Stimulated activated naive CD8-positive, alpha-beta T cell treated with anti-CD3 and anti-CD28 coated beads, Interleukin-15, Interleukin-2, amounts not matched to agents 100 ng/mL and 50 ng/mL, for 24 hours (primary cell): ENCODE results near the gene GUCA1A.
"Not testable (repeated sequence)": the region's sequence is repeated elsewhere in the genome, so short reads cannot be mapped to it uniquely, and the experiment has no call there.

Experiments used
- H3K27ac Mint-ChIP-seq: one replicate; pipeline ENCODE4 v1.8.0; 2021; ENCODE audit warnings: mild to moderate bottlenecking, mixed read lengths
- H3K27me3 Mint-ChIP-seq: one replicate; pipeline ENCODE4 v1.8.0; 2021; ENCODE audit warnings: mixed read lengths
- H3K36me3 Mint-ChIP-seq: one replicate; pipeline ENCODE4 v1.8.0; 2021; ENCODE audit warnings: low read depth, mixed read lengths
- H3K4me1 Mint-ChIP-seq: one replicate; pipeline ENCODE4 v1.8.0; 2021; ENCODE audit warnings: low read depth, mixed read lengths
- H3K4me3 Mint-ChIP-seq: one replicate; pipeline ENCODE4 v1.8.0; 2021; ENCODE audit warnings: mild to moderate bottlenecking, mixed read lengths
- H3K9me3 Mint-ChIP-seq: one replicate; pipeline ENCODE4 v1.8.0; 2021; ENCODE audit warnings: mixed read lengths

The GUCA1A gene

GRCh38 chr6:42138630-42139619, 34.2 kb upstream of the GUCA1A start:
- Mint-ChIP-seq H3K9me3 (no peaks in the 10 kb centered on the region), H3K36me3 (no peaks in the 10 kb centered on the region), H3K4me1 (peaks cover 22% of the 10 kb centered on the region), H3K4me3 (no peak overlapping the region), H3K27me3 (peaks cover 36% of the 10 kb centered on the region), H3K27ac (no peak overlapping the region)

- no peaks in the 10 kb centered on the region for H3K36me3 Mint-ChIP-seq
- no peaks in the 10 kb centered on the region for H3K9me3 Mint-ChIP-seq
- H3K4me1 Mint-ChIP-seq = peaks cover 22% of the 10 kb centered on the region
- no peak overlapping the region for H3K27ac Mint-ChIP-seq
- H3K4me3 Mint-ChIP-seq = no peak overlapping the region
- H3K27me3 Mint-ChIP-seq = peaks cover 39% of the 10 kb centered on the region
Measured at GRCh38 chr6:42140032-42140431, 33.1 kb upstream of the GUCA1A start.

GRCh38 chr6:42140756-42141602, 32.2 kb upstream of the GUCA1A start:
- Mint-ChIP-seq H3K4me3 (no peak overlapping the region), H3K36me3 (no peaks in the 10 kb centered on the region), H3K27me3 (peaks cover 39% of the 10 kb centered on the region), H3K4me1 (peaks cover 22% of the 10 kb centered on the region), H3K27ac (no peak overlapping the region), H3K9me3 (no peaks in the 10 kb centered on the region)

- Mint-ChIP-seq H3K27ac (no peak overlapping the region), H3K36me3 (no peaks in the 10 kb centered on the region), H3K4me1 (peaks cover 18% of the 10 kb centered on the region), H3K4me3 (no peak overlapping the region), H3K9me3 (no peaks in the 10 kb centered on the region), H3K27me3 (peaks cover 39% of the 10 kb centered on the region)
Measured at GRCh38 chr6:42141603-42142117, 31.5 kb upstream of the GUCA1A start.

DNA sequence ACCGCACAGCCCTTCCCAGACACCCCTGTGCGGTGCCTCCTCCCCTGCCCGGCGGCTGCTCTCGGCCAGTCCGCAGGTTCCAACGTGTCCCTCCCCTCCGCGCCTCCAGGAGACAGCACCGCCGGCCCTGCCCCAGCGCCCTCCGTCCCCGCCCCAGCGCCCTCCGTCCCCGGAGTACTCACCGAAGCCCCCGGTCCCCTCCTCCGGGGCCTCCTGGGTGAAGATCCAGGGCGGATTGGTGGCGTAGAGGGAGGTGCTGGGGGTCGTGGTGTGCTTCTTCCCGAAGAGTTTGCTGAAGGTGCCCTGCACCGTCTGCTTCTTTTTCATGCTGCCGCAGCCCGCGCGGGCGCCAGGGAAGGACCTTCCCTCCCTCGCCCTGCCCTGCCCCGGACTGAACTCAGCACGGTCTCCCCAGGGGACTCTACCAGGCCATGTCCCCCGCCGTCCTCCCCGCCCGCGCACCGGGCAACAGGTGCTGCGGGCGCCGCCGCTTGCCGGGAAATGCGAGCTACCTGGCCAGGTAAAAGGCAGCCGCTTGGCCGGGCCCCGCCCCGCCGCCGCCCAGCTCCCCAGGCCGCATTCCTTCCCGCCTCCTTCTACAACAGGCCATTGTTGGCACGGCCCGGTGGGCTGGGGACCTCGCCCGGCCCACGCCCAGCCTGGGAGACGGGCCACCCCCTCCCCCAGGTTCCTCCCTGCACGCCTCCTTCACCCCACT, 30.9 kb upstream of the GUCA1A start, which contains the start of gene C6orf132:
Gene C6orf132, minus strand, starts transcription at position 503 of the 718 bp plus-strand sequence. Its CDS starts 176 bp downstream, at position 327.
- H3K27ac Mint-ChIP-seq = no peak within 1 kb of the TSS
- H3K27me3 Mint-ChIP-seq = peaks cover 39% of the 10 kb centered on the region
- H3K9me3 Mint-ChIP-seq = no peaks in the 10 kb centered on the region
- H3K4me1 Mint-ChIP-seq = peaks cover 12% of the 10 kb centered on the region
- H3K36me3 Mint-ChIP-seq = no peaks in the 10 kb centered on the region
- peak within 1 kb of the TSS; percentile 64 for H3K4me3 Mint-ChIP-seq

DNA sequence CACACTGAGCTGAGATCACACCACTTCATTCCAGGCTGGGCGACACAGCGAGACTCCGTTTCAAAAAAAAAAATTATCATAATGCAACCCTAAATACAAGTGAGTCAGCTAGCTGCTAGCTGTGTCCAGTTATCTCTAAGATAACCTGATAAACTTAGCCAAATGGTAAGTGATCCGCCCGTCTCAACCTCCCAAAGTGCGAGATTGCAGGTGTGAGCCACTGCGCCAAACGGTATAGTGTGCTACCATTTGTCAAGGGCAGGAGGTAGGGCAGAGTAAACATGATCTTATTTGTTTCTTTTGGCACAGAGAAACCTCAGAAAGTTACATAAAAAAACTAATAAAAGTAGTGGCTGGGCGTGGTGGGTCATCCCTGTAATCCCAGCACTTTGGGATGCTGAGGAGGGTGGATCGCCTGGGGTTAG, 26.0 kb upstream of the GUCA1A start:
- no peak overlapping the region for H3K4me3 Mint-ChIP-seq
- no peaks in the 10 kb centered on the region for H3K36me3 Mint-ChIP-seq
- H3K9me3 Mint-ChIP-seq = no peaks in the 10 kb centered on the region
- peaks cover 5% of the 10 kb centered on the region for H3K4me1 Mint-ChIP-seq
- H3K27ac Mint-ChIP-seq = no peak overlapping the region
- peaks cover 17% of the 10 kb centered on the region for H3K27me3 Mint-ChIP-seq

- Mint-ChIP-seq H3K4me1 (no peaks in the 10 kb centered on the region), H3K27ac (no peak overlapping the region), H3K27me3 (peaks cover 12% of the 10 kb centered on the region), H3K9me3 (no peaks in the 10 kb centered on the region), H3K4me3 (no peak overlapping the region), H3K36me3 (no peaks in the 10 kb centered on the region)
Measured at GRCh38 chr6:42148058-42148457, 25.1 kb upstream of the GUCA1A start.

DNA sequence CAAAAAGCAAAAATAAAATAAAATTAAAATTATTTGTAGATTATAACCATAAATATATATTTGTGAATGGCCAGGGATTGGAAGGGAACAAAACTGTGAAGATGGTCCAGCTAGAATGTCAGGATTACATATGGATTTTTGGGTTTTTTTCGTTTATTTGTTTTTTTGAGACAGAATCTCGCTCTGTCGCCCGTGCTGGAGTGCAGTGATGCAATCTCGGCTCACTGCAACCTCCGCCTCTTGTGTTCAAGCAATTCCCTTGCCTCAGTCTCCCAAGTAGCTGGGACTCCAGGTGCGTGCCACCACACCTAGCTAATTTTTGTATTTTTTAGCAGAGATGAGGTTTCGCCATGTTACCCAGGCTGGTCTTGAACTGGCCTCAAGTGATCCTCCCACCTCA, 22.9 kb upstream of the GUCA1A start:
- Mint-ChIP-seq H3K36me3 (no peaks in the 10 kb centered on the region), H3K4me3 (no peak overlapping the region), H3K27me3 (no peaks in the 10 kb centered on the region), H3K4me1 (no peaks in the 10 kb centered on the region), H3K9me3 (no peaks in the 10 kb centered on the region), H3K27ac (no peak overlapping the region)

GRCh38 chr6:42152024-42152423, 21.1 kb upstream of the GUCA1A start:
- Mint-ChIP-seq H3K4me3 (no peak overlapping the region), H3K27me3 (no peaks in the 10 kb centered on the region), H3K4me1 (no peaks in the 10 kb centered on the region), H3K36me3 (no peaks in the 10 kb centered on the region), H3K9me3 (no peaks in the 10 kb centered on the region), H3K27ac (no peak overlapping the region)

DNA sequence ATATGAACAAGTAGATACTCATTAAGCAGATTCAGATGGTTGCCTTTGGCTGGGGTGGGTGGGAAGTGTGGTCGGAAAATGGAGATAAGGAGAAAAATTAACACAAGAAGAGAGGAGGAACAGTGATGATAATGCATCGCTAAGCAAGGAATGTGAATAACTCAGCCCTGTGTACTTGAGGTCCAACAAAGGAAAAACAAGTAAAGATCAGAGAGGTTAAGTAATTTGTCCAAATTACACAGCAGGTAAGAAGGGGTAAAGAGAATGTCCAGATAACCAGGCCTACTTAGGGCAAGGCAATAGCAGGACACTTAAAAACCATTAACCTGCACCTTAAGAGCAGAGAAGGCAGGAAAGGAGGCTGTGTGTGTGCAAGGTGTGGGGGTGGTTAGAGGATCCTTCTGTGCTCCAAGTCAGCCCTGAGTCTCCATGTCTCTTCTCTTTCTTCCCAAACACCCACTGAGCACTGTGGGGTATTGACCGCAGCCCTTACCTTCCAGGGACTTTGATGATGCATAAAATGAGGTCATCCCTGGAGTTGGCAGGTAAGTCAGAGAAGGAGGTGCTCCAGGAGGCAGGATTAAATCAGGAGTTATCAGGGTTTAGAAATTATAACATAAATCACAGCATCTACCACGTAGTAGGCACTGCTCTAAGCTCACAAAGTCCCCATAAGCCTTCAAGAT, 20.5 kb upstream of the GUCA1A start:
- not testable (repeated sequence) for H3K36me3 Mint-ChIP-seq, H3K9me3 Mint-ChIP-seq, H3K27ac Mint-ChIP-seq, H3K4me3 Mint-ChIP-seq, H3K4me1 Mint-ChIP-seq, H3K27me3 Mint-ChIP-seq

GRCh38 chr6:42153921-42154320, 19.2 kb upstream of the GUCA1A start:
- no peak overlapping the region for H3K4me3 Mint-ChIP-seq
- H3K27ac Mint-ChIP-seq = no peak overlapping the region
- H3K4me1 Mint-ChIP-seq = no peaks in the 10 kb centered on the region
- H3K27me3 Mint-ChIP-seq = no peaks in the 10 kb centered on the region
- no peaks in the 10 kb centered on the region for H3K36me3 Mint-ChIP-seq
- H3K9me3 Mint-ChIP-seq = no peaks in the 10 kb centered on the region

DNA sequence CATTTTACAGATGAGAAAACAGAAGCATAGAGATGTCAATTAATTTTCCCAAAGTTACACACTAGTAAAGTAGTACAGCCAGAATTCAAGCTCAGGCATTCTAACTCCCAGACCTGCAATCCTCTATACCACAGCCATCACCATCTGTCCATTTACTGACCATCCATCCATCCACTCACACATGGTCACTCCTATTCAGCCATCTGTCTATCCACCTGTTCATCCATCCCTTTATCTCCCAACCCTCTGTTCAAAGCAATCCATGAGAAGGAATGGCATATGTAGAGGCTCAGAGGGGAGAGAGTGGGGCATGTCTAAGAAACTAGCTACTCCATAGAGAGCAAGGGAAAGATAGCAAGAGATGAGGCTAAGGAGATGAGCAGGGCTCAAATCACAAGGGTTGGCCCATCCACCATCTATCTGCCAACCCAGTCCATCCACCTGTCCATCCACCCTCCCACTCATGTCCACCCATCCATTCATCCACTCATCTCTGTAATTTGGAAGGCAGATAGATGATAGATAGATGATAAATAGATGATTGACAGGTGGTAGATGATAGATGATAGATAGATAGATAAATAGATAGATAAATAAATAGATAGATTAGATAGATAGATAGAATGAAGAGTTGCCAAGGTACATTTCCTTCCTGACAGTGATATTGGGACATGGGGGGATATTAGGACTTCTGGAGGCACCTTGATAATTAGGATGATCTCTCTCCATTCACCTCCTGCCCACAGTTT, 18.5 kb upstream of the GUCA1A start:
- no peaks in the 10 kb centered on the region for H3K9me3 Mint-ChIP-seq
- H3K36me3 Mint-ChIP-seq = no peaks in the 10 kb centered on the region
- no peak overlapping the region for H3K27ac Mint-ChIP-seq
- no peak overlapping the region for H3K4me3 Mint-ChIP-seq
- no peaks in the 10 kb centered on the region for H3K4me1 Mint-ChIP-seq
- peaks cover 3% of the 10 kb centered on the region for H3K27me3 Mint-ChIP-seq

GRCh38 chr6:42155293-42155692, 17.9 kb upstream of the GUCA1A start:
- no peak overlapping the region for H3K27ac Mint-ChIP-seq
- peaks cover 3% of the 10 kb centered on the region for H3K27me3 Mint-ChIP-seq
- no peak overlapping the region for H3K4me3 Mint-ChIP-seq
- no peaks in the 10 kb centered on the region for H3K4me1 Mint-ChIP-seq
- no peaks in the 10 kb centered on the region for H3K36me3 Mint-ChIP-seq
- H3K9me3 Mint-ChIP-seq = no peaks in the 10 kb centered on the region
